Activated CD8-positive, alpha-beta memory T cell treated with anti-CD3 and anti-CD28 coated beads, Interleukin-2, amount 50 U/mL, for 1 hour (primary cell): ENCODE measurements around the gene STK31.
"Not testable (repeated sequence)": the region's sequence is repeated elsewhere in the genome, so short reads cannot be mapped to it uniquely, and the experiment has no call there.

Source experiments
- DNase-seq: peaks from one replicate; pipeline ENCODE4 v3.0.0-alpha.2; 2020; ENCODE audit errors: extremely low read depth

STK31 gene

GRCh38 chr7:23802720-23803397 lies 92.8 kb downstream of the STK31 start:
- DNase-seq = no peak

GRCh38 chr7:23804707-23805106 lies 94.7 kb downstream of the STK31 start:
- no peak for DNase-seq

- no peak for DNase-seq
Measured at GRCh38 chr7:23808421-23808820, 98.4 kb downstream of the STK31 start.

GRCh38 chr7:23810099-23810498 lies 100.1 kb downstream of the STK31 start:
- DNase-seq = no peak

GRCh38 chr7:23811540-23811939 lies 101.5 kb downstream of the STK31 start:
- no peak for DNase-seq

- not testable (repeated sequence) for DNase-seq
Measured at GRCh38 chr7:23828125-23828524, 118.1 kb downstream of the STK31 start.

- not testable (repeated sequence) for DNase-seq
Measured at GRCh38 chr7:23832733-23833132, 122.7 kb downstream of the STK31 start.

GRCh38 chr7:23833405-23833804 lies 123.4 kb downstream of the STK31 start:
- no peak for DNase-seq

GRCh38 chr7:23844837-23845236 lies 134.8 kb downstream of the STK31 start:
- DNase-seq = not testable (repeated sequence)

- DNase-seq = no peak
Measured at GRCh38 chr7:23852135-23852534, 142.1 kb downstream of the STK31 start.

GRCh38 chr7:23852988-23853387 lies 143.0 kb downstream of the STK31 start:
- DNase-seq = no peak

GRCh38 chr7:23863209-23863787 lies 153.3 kb downstream of the STK31 start:
- DNase-seq = no peak

GRCh38 chr7:23864973-23865372 lies 155.0 kb downstream of the STK31 start:
- no peak for DNase-seq

GRCh38 chr7:23873306-23873705 lies 163.3 kb downstream of the STK31 start:
- no peak for DNase-seq

- not testable (repeated sequence) for DNase-seq
Measured at GRCh38 chr7:23876526-23876925, 166.5 kb downstream of the STK31 start.
